ENCODE results near the gene PMPCA.
"Not testable (repeated sequence)": the region's sequence is repeated elsewhere in the genome, so short reads cannot be mapped to it uniquely, and the experiment has no call there.

PMPCA gene

DNA sequence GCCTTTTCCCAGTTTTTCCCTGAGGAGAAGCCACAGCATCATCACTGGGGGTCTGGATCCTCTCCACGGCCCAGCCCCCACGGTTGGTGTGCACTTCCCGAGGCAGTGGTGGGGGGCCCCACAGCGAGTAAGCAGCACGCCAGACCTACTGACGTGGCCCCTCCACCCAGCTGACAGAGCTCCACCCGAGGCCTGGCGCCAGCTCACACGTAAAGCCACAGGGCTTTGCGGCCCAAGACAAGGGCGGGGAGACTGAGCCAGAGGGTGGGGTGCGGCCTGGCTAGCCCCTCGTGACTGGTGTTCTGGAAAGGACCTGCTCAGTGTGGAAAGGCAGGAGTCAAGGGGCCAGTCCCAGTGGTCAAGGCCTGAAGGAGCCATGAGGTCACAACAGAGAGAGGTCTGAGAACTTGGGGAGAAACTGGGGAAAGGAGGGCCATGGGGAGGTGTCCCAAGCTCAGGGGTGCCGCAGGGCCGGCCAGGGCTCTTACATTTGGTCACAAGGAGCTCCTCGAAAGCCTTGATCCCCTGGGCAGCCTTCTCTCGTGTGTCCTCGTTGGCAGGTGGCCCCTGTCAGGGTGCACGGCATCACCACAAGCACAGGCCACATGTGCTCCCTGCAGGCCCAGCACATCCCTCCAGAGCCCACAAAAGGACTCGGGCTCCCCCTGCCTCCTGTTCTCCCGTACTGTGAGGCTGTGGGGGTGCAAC is 16.0 kb upstream of the PMPCA start:
- no peak for DNase-seq (ENCODE audit: low spot score)

DNA sequence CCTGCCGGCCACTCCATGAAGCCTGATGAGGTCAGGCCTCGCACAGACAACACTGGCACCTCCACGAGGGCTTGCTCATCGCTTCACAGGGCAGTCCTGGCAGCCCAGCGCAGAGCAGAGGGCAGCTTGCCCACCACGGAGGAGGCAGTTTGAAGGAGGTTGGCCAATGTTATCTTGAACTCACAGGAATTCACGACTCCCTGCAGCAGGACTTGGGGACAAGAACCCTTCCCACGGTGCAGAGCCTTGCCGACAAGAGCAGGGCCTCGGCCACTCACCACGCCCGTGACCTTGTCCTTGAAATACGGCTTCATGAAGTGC is 15.5 kb upstream of the PMPCA start:
- no peak for DNase-seq (ENCODE audit: low spot score)

DNA sequence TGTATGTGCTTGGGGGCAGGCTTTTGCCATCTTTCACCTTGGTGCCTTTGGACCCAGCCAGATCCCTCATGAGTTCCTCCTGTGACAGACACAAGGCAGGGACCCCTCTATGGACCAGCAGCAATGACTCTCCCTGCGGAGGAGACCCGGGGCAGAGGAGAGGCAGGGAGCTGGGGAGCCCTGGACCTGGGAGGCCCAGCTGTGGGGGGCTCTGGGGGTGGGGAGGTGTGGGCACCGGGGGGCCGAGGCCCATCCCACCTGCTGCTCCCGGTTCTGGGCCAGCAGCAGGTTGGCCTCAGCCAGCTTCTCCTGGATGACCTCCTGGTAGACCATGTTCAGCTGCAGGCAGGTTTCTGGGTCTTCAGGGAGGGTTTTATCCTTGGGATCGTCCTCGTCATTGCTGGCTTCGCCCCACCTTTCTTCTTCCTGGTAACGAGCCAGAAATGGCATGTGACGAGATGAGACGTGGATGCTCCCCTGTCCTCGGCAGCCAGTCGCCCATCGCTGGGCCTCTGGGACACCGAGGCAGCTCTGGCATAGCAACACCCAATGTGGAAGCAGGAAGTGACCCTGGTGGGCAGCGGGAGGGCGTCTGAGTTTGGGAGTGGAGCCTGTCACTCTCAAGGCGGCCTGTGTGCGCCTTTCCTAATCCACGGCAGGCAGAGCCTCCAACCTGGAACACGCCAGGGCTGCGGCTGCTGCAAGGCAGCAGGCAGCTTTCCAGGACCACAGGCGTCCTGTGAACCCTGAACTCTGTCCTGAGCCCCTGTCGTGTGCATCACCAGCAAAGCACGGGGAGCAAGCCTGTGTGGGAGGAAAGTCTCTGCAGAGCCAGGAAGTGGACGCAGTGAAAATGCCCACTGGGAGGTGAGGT is 14.9 kb upstream of the PMPCA start:
- no peak for DNase-seq (ENCODE audit: low spot score)

GRCh38 chr9:136396219-136396515 is 14.3 kb upstream of the PMPCA start:
- no peak for DNase-seq (ENCODE audit: low spot score)

DNA sequence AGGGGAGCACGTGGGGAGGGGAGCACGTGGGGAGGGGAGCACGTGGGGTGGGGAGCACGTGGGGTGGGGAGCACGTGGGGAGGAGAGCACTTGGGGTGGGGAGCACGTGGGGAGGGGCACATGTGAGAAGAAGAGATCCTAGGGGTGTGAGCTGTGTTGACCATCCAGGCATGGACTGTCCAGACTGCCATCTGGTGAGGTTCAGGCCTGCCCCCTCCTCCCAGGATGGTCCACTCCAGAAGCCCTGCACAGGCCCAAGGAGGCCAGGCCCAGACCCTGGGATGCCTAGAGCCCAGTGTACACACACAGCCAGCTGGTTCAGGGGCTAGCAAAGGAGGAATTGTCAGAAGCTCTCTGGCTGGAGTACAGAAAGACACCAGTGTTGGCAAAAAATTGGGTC is 12.8 kb upstream of the PMPCA start:
- no peak for DNase-seq (ENCODE audit: low spot score)

DNA sequence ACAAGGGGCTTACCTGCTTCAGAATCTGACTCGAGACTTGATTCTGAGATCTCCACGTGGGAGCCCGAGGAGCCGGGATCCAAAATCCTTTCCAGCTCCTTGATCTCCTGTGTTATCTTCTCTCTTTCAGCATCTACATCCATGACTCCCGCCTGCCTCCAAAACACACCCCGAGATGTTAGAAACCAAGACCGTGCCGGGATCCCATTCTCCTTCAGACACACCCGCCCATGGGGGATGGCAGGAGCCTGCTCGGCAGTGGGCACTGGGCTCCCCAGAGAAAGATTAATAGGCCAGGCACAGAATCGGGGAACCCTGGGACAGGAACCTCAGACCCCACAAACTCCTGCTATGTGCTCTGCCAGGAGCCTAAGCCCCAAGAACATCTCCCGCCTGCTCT is 12.2 kb upstream of the PMPCA start:
- DNase-seq (ENCODE audit: low spot score), result no peak

- peak; percentile 69 for DNase-seq (ENCODE audit: low spot score)
These were observed 11.1 kb upstream of the PMPCA start for GRCh38 chr9:136399176-136400037.

GRCh38 chr9:136400038-136400834 is 10.2 kb upstream of the PMPCA start, which contains the start of gene SNAPC4:
Gene SNAPC4, minus strand, starts transcription at chr9:136400170. Its CDS starts 1,742 bp downstream, at chr9:136398428.
- peak; percentile 98 for DNase-seq (ENCODE audit: low spot score)

- no peak for DNase-seq (ENCODE audit: low spot score)
These were observed 9.1 kb upstream of the PMPCA start for GRCh38 chr9:136401173-136401922.

GRCh38 chr9:136402067-136402466 is 8.4 kb upstream of the PMPCA start:
- no peak for DNase-seq (ENCODE audit: low spot score)

- DNase-seq (ENCODE audit: low spot score), result no peak
These were observed 6.9 kb upstream of the PMPCA start for GRCh38 chr9:136403538-136403914.

GRCh38 chr9:136403915-136404800 is 6.3 kb upstream of the PMPCA start:
- no peak for DNase-seq (ENCODE audit: low spot score)

GRCh38 chr9:136404801-136405136 is 5.7 kb upstream of the PMPCA start:
- DNase-seq (ENCODE audit: low spot score), result no peak

DNA sequence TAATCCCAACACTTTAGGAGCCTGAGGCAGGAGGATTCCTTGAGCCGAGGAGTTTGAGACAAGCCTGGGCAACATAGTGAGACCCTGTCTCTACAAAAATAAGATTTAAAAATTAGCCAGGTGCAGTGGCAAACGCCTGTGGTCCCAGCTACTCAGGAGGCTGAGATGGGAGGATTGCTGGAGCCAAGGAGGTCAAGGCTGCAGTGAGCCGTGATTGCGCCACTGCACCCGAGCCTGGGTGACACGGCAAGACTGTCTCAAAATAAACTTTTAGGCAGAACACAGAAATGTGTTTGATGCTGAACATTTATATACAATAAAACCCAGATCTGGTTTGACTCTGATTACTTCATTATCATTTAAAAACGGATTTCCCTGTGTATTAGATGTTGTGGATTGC is 5.0 kb upstream of the PMPCA start:
- DNase-seq (ENCODE audit: low spot score), result no peak

GRCh38 chr9:136405904-136406303 is 4.6 kb upstream of the PMPCA start:
- DNase-seq (ENCODE audit: low spot score), result not testable (repeated sequence)

DNA sequence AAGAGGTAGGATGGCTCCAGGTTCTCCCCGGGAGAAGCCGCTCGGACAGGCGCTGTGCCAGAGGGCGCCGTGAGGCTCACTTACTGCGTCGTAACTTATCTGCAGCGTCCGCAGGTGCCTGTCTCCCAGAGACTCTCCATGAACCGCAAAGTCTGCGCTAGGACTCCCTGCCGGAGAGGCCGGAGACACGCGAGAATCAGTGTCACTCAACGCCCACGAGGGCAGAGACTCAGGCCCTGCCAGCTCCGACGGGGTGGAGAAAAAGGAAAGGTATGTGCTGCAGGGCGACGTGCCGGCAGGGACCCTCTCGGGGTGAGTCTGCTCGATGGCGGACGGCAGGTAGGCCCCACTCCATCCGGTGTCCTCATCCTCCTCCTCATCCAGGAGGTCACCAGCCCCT is 3.4 kb upstream of the PMPCA start:
- DNase-seq (ENCODE audit: low spot score), result not testable (repeated sequence)

DNA sequence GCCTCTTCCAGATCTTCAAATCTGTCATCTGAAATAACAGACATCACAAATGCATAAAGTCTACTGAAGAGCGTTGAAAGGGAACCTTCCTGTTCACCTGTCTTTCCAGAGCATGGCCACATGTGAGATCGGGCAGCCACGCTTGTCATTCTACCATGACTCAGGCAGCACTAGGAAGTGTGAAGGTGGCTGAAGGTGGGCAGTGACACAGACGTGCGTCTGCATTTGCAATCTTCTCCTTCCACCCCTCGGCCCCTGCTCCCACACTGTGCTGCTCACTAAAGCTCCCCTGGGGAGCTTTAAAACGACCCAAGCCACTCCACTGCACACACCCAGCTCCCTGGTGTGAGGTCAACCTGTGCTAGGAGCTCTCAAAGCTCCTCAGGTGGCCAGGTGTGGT is 2.5 kb upstream of the PMPCA start:
- no peak for DNase-seq (ENCODE audit: low spot score)

DNA sequence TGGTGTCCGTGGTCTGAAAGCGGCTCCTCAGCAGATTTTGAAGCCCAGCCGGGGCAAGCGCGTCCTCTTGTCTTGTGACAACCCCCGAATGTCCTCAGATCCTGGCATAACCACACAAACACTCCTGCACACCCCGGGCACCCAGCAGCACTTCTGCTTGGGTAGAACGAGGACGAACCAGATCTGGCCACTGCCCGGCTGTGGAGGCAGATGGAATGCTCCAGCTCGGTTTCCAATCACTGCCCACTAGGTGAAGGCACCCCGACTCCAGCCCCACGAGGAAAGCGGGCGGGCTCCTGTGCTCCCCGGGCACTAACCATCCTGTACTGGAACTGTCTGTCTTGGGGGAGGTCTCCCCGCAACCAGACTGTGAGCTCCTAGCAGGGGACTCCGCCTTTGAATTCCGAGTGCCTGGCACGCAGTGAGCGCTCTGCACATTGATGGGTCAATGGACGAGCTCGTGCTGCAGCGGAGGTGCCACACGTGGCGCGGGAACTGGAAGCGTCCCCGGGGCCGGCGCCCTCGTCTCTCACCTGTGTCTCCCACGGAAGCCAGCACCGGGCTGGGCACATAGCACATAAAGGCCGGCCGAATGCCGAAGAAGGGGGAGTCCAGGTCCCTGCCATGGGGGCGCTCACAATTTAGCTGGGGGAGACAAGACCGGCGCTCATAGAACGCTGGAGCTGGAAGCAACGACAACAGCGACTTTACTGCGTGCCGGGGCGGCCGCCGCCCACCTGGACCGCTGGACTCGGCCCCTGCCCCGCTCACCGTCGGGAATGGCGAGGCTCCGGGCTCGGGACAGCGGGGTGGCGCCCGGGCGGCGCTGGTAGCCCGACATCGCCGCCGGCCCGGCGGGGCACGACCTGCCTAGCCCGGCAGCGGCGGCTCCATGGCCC is 652 bp upstream of the PMPCA start:
- peak; percentile 78 for DNase-seq (ENCODE audit: low spot score)

DNA sequence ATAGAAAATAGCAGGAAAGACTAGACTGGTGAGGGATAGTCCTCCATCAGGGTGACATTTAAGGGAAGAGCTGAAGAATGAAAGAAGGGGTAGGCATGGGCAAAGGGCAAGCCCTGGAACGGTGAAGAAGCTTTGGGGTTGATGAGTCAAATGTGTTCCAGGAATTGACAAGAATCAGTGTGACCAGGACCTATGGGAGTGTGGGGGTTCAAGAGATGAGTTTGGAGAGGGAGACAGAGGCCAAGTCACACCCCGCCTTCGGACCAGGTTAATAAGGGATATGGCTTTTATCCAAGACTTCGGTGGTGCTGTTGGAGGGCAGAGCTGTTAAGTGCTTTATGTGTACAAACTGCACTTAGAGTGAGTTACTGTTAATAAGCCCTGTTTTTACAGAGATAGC is 920 bp downstream of the PMPCA start:
- no peak for DNase-seq (ENCODE audit: low spot score)
